ENCODE data around the gene FRMPD4.

Gene FRMPD4

GRCh38 chrX:12138361-12139313 lies at the start of gene FRMPD4:
TSS of gene FRMPD4 (plus strand) at chrX:12138473. CDS start at chrX:12138972, 499 bp downstream.
- Histone ChIP-seq H3K27me3 (ENCODE audit: control insufficient read depth in 2 of 2, insufficient read depth in 2 of 2, low read length in 2 of 2) (peaks cover 0 to 8% of the 10 kb centered on the region in 2 donors), H3K4me3 (ENCODE audit: low read length in 2 of 2) (no peak within 1 kb of the TSS), H3K27ac (ENCODE audit: low read depth in 2 of 2, low read length in 2 of 2) (no peak within 1 kb of the TSS), H3K9me3 (ENCODE audit: control insufficient read depth in 2 of 2, low read length in 2 of 2) (no peaks in the 10 kb centered on the region), H3K4me1 (ENCODE audit: control insufficient read depth in 2 of 2, insufficient read depth in 2 of 2, low read length in 2 of 2) (no peaks in the 10 kb centered on the region), H3K9ac (ENCODE audit: low read depth in 1 of 2, low read length in 2 of 2) (no peak within 1 kb of the TSS), H3K36me3 (ENCODE audit: control insufficient read depth in 2 of 2, insufficient read depth in 2 of 2, low read length in 2 of 2) (no peaks in the 10 kb centered on the region)

GRCh38 chrX:12089740-12090139 lies 48.5 kb upstream of the FRMPD4 start:
- no peak overlapping the region for H3K27ac ChIP-seq (ENCODE audit: low read depth in 2 of 2, low read length in 2 of 2)
- H3K9me3 ChIP-seq (ENCODE audit: control insufficient read depth in 2 of 2, low read length in 2 of 2): no peaks in the 10 kb centered on the region
- H3K9ac ChIP-seq (ENCODE audit: low read depth in 1 of 2, low read length in 2 of 2): no peak overlapping the region
- peaks cover 0 to 4% of the 10 kb centered on the region in 2 donors for H3K27me3 ChIP-seq (ENCODE audit: control insufficient read depth in 2 of 2, insufficient read depth in 2 of 2, low read length in 2 of 2)
- H3K4me3 ChIP-seq (ENCODE audit: low read length in 2 of 2): no peak overlapping the region
- no peaks in the 10 kb centered on the region for H3K36me3 ChIP-seq (ENCODE audit: control insufficient read depth in 2 of 2, insufficient read depth in 2 of 2, low read length in 2 of 2)
- H3K4me1 ChIP-seq (ENCODE audit: control insufficient read depth in 2 of 2, insufficient read depth in 2 of 2, low read length in 2 of 2): no peaks in the 10 kb centered on the region

DNA sequence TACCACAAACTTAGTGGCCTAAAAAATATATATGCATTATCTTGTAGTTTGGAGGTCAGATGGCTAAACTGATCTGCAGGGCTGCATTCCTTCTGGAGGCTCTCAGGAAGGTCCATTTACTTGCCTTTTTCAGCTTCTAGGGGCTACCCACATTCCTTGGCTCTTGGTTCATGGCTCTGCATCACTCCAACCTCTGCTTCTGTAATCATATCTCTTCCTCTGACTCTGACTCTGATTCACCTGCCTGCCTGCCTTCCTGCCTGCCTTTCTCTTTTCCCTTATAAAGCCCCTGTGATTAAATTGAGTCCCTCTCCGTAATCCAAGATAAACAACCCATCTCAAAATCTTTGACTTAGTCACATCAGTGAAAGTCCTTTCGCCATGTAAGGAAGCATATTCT lies 25.0 kb upstream of the FRMPD4 start:
- Histone ChIP-seq H3K9me3 (ENCODE audit: control insufficient read depth in 2 of 2, low read length in 2 of 2) (no peaks in the 10 kb centered on the region), H3K9ac (ENCODE audit: low read depth in 1 of 2, low read length in 2 of 2) (no peak overlapping the region), H3K4me1 (ENCODE audit: control insufficient read depth in 2 of 2, insufficient read depth in 2 of 2, low read length in 2 of 2) (no peaks in the 10 kb centered on the region), H3K4me3 (ENCODE audit: low read length in 2 of 2) (no peak overlapping the region), H3K27me3 (ENCODE audit: control insufficient read depth in 2 of 2, insufficient read depth in 2 of 2, low read length in 2 of 2) (no peaks in the 10 kb centered on the region), H3K27ac (ENCODE audit: low read depth in 2 of 2, low read length in 2 of 2) (no peak overlapping the region), H3K36me3 (ENCODE audit: control insufficient read depth in 2 of 2, insufficient read depth in 2 of 2, low read length in 2 of 2) (no peaks in the 10 kb centered on the region)

DNA sequence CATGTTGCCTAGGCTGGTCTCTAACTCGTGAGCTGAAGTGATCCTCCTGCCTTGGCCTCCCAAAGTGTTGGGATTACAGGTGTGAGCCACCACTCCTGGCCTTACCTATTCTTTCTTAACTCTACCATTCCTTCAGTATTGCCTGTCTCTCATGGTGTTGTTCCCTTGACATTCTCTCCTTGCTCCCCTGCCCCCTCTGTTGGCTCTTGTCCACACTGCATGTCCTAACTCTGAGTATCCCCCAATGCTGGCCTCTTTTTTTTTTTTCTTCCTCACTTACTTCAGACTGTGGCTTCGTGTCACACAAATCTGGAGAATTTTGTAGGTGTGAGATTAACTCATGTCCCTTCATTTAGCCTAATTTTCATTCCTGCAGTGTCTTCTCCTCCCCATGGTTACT lies 22.9 kb upstream of the FRMPD4 start:
- no peak overlapping the region for H3K4me3 ChIP-seq (ENCODE audit: low read length in 2 of 2)

DNA sequence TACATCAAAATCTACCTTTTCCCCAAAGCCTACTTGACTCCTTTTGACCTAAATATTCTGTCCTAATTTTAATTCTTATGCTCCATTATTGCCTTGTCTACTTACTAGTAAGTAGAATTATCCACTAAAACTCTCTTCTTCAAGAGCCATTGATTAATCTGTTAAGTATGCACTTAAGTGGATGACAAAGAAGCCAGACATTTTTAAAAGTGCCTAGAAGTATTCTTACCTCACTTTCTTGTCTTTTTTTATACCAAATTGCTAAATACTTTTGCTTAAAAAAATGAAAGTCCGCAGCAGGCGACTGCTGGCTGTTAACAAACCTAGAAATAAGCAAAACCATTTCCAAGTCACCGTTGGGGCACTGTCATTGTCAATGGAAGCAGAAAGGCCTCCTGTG lies 20.1 kb upstream of the FRMPD4 start:
- H3K27ac ChIP-seq (ENCODE audit: low read depth in 2 of 2, low read length in 2 of 2): no peak overlapping the region

More for the DNA sequence above, 22.9 kb upstream of the FRMPD4 start:
- no peaks in the 10 kb centered on the region for H3K4me1 ChIP-seq (ENCODE audit: control insufficient read depth in 2 of 2, insufficient read depth in 2 of 2, low read length in 2 of 2)
- no peak overlapping the region for H3K27ac ChIP-seq (ENCODE audit: low read depth in 2 of 2, low read length in 2 of 2)
- H3K36me3 ChIP-seq (ENCODE audit: control insufficient read depth in 2 of 2, insufficient read depth in 2 of 2, low read length in 2 of 2): no peaks in the 10 kb centered on the region
- H3K9ac ChIP-seq (ENCODE audit: low read depth in 1 of 2, low read length in 2 of 2): no peak overlapping the region
- H3K9me3 ChIP-seq (ENCODE audit: control insufficient read depth in 2 of 2, low read length in 2 of 2): no peaks in the 10 kb centered on the region
- no peaks in the 10 kb centered on the region for H3K27me3 ChIP-seq (ENCODE audit: control insufficient read depth in 2 of 2, insufficient read depth in 2 of 2, low read length in 2 of 2)

DNA sequence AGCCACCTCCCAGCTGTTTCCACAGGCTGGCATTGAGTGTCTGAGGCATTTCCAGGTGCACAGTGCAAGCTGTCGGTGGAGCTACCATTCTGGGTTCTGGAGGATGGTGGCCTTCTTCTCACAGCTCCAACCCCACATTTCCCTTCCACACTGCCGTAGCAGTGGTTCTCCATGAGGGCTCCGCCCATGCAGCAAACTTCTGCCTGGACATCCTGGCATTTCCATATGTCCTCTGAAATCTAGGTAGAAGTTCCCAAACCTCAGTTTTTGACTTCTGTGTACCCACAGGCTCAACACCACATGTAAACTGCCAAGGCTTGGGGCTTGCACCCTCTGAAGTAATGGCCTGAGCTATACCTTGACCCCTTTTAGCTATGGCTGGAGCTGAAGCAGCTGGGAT lies 10.3 kb upstream of the FRMPD4 start:
- peaks cover 0 to 4% of the 10 kb centered on the region in 2 donors for H3K9me3 ChIP-seq (ENCODE audit: control insufficient read depth in 2 of 2, low read length in 2 of 2)
- H3K9ac ChIP-seq (ENCODE audit: low read depth in 1 of 2, low read length in 2 of 2): no peak overlapping the region
- peaks cover 0 to 2% of the 10 kb centered on the region in 2 donors for H3K27me3 ChIP-seq (ENCODE audit: control insufficient read depth in 2 of 2, insufficient read depth in 2 of 2, low read length in 2 of 2)

More for the DNA sequence above, 20.1 kb upstream of the FRMPD4 start:
- no peaks in the 10 kb centered on the region for H3K27me3 ChIP-seq (ENCODE audit: control insufficient read depth in 2 of 2, insufficient read depth in 2 of 2, low read length in 2 of 2)
- no peaks in the 10 kb centered on the region for H3K4me1 ChIP-seq (ENCODE audit: control insufficient read depth in 2 of 2, insufficient read depth in 2 of 2, low read length in 2 of 2)
- no peak overlapping the region for H3K9ac ChIP-seq (ENCODE audit: low read depth in 1 of 2, low read length in 2 of 2)
- H3K4me3 ChIP-seq (ENCODE audit: low read length in 2 of 2): no peak overlapping the region
- H3K9me3 ChIP-seq (ENCODE audit: control insufficient read depth in 2 of 2, low read length in 2 of 2): no peaks in the 10 kb centered on the region
- H3K36me3 ChIP-seq (ENCODE audit: control insufficient read depth in 2 of 2, insufficient read depth in 2 of 2, low read length in 2 of 2): no peaks in the 10 kb centered on the region

GRCh38 chrX:12137951-12138360 lies 317 bp upstream of the FRMPD4 start:
- H3K9ac ChIP-seq (ENCODE audit: low read depth in 1 of 2, low read length in 2 of 2): no peak overlapping the region
- H3K4me3 ChIP-seq (ENCODE audit: low read length in 2 of 2): no peak overlapping the region

More for the DNA sequence above, 10.3 kb upstream of the FRMPD4 start:
- H3K36me3 ChIP-seq (ENCODE audit: control insufficient read depth in 2 of 2, insufficient read depth in 2 of 2, low read length in 2 of 2): no peaks in the 10 kb centered on the region
- no peak overlapping the region for H3K27ac ChIP-seq (ENCODE audit: low read depth in 2 of 2, low read length in 2 of 2)
- H3K4me1 ChIP-seq (ENCODE audit: control insufficient read depth in 2 of 2, insufficient read depth in 2 of 2, low read length in 2 of 2): no peaks in the 10 kb centered on the region
- no peak overlapping the region for H3K4me3 ChIP-seq (ENCODE audit: low read length in 2 of 2)

DNA sequence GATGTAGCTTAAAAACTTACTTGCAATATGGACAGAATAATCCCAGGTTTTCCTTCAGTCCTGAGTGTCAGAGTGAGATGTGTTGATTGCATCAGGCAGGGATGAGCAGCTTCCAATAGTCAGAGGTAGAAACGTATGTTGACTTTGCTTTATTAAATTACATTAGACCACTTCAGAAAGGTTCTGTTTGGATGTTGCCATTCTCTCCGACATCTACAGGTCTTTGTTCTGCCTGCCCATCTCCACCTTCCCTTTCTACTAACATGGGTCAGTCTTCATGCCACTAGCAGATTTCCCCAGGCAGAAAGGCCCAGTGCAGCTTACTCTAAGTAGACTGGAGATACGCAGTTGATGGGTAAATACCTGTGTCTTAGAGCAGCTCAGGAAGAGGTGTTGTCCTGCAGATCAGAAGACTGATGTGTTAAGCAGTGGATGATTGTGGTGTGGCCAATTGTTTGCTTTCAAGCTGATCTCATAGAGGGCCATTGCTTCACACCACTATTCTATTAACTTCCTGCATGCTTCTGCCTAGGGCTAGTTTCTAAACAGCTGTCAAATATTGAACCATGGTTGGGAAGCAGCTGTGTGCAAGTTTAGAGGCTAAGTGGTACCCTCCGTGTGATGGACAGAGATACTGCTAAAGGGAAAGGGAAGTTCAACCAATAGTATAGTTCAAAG lies 1.8 kb downstream of the FRMPD4 start:
- Histone ChIP-seq H3K9ac (ENCODE audit: low read depth in 1 of 2, low read length in 2 of 2) (no peak overlapping the region), H3K27ac (ENCODE audit: low read depth in 2 of 2, low read length in 2 of 2) (no peak overlapping the region), H3K4me3 (ENCODE audit: low read length in 2 of 2) (no peak overlapping the region), H3K36me3 (ENCODE audit: control insufficient read depth in 2 of 2, insufficient read depth in 2 of 2, low read length in 2 of 2) (no peaks in the 10 kb centered on the region), H3K4me1 (ENCODE audit: control insufficient read depth in 2 of 2, insufficient read depth in 2 of 2, low read length in 2 of 2) (no peaks in the 10 kb centered on the region), H3K27me3 (ENCODE audit: control insufficient read depth in 2 of 2, insufficient read depth in 2 of 2, low read length in 2 of 2) (peaks cover 0 to 8% of the 10 kb centered on the region in 2 donors), H3K9me3 (ENCODE audit: control insufficient read depth in 2 of 2, low read length in 2 of 2) (no peaks in the 10 kb centered on the region)

More at GRCh38 chrX:12137951-12138360, 317 bp upstream of the FRMPD4 start:
- H3K4me1 ChIP-seq (ENCODE audit: control insufficient read depth in 2 of 2, insufficient read depth in 2 of 2, low read length in 2 of 2): no peaks in the 10 kb centered on the region
- H3K36me3 ChIP-seq (ENCODE audit: control insufficient read depth in 2 of 2, insufficient read depth in 2 of 2, low read length in 2 of 2): no peaks in the 10 kb centered on the region
- peaks cover 0 to 8% of the 10 kb centered on the region in 2 donors for H3K27me3 ChIP-seq (ENCODE audit: control insufficient read depth in 2 of 2, insufficient read depth in 2 of 2, low read length in 2 of 2)
- H3K9me3 ChIP-seq (ENCODE audit: control insufficient read depth in 2 of 2, low read length in 2 of 2): no peaks in the 10 kb centered on the region
- H3K27ac ChIP-seq (ENCODE audit: low read depth in 2 of 2, low read length in 2 of 2): no peak overlapping the region

DNA sequence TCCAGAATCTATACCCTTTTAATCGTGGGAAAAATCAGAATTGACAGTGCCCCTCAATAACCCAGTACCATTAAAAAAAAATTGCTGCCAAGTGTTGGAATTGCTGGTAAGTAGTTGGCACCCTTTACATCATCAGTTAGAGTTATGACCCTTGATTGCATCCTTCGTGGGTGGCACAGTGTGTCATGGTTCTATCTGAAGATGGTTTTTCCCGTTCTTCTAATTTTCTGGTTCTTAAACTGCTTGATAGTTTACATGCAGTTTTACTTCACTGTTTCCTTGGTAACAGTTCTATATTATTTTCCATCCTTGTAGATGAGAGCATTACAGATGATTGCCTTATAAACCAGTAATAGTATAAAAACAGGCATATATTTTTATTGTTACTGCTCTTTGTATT lies 3.2 kb downstream of the FRMPD4 start:
- Histone ChIP-seq H3K36me3 (ENCODE audit: control insufficient read depth in 2 of 2, insufficient read depth in 2 of 2, low read length in 2 of 2) (no peaks in the 10 kb centered on the region), H3K4me1 (ENCODE audit: control insufficient read depth in 2 of 2, insufficient read depth in 2 of 2, low read length in 2 of 2) (no peaks in the 10 kb centered on the region), H3K9ac (ENCODE audit: low read depth in 1 of 2, low read length in 2 of 2) (no peak overlapping the region), H3K4me3 (ENCODE audit: low read length in 2 of 2) (no peak overlapping the region), H3K27ac (ENCODE audit: low read depth in 2 of 2, low read length in 2 of 2) (no peak overlapping the region), H3K27me3 (ENCODE audit: control insufficient read depth in 2 of 2, insufficient read depth in 2 of 2, low read length in 2 of 2) (peaks cover 0 to 4% of the 10 kb centered on the region in 2 donors), H3K9me3 (ENCODE audit: control insufficient read depth in 2 of 2, low read length in 2 of 2) (no peaks in the 10 kb centered on the region)

DNA sequence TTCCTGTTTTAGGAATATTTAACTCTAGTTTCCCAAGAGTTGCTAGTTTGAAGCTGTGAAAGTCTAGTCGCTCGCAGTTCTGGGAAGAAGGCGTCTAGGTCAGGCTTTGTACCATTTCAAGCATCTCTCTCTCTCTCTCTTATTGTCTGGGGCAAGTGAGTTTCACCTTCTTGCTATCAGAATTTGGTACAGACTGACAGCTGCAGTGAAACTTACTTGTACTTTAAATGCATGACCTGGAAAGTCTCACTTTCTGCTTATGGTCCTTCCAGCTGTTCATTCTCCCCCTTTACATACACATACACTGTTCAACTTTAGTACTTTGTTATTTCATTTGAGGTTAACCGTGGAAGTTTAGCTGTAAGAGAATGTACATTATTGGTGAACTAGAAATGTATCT lies 4.4 kb downstream of the FRMPD4 start:
- Histone ChIP-seq H3K4me3 (ENCODE audit: low read length in 2 of 2) (no peak overlapping the region), H3K27me3 (ENCODE audit: control insufficient read depth in 2 of 2, insufficient read depth in 2 of 2, low read length in 2 of 2) (peaks cover 0 to 4% of the 10 kb centered on the region in 2 donors), H3K27ac (ENCODE audit: low read depth in 2 of 2, low read length in 2 of 2) (no peak overlapping the region), H3K36me3 (ENCODE audit: control insufficient read depth in 2 of 2, insufficient read depth in 2 of 2, low read length in 2 of 2) (no peaks in the 10 kb centered on the region), H3K9me3 (ENCODE audit: control insufficient read depth in 2 of 2, low read length in 2 of 2) (no peaks in the 10 kb centered on the region), H3K4me1 (ENCODE audit: control insufficient read depth in 2 of 2, insufficient read depth in 2 of 2, low read length in 2 of 2) (no peaks in the 10 kb centered on the region), H3K9ac (ENCODE audit: low read depth in 1 of 2, low read length in 2 of 2) (no peak overlapping the region)

Data from mucosa of rectum (tissue), 2 donors.